HG02759 (cell line): ENCODE measurements around the gene CEBPB.

Source experiments
- ATAC-seq: cut with Tn5 transposase; IDR thresholded peaks from one replicate; pipeline ENCODE4 v1.9.1; 2021; ENCODE audit warnings: mild to moderate bottlenecking, moderate library complexity; ENCODE audit not compliant: unreplicated experiment

The CEBPB gene

GRCh38 chr20:50226093-50226974 is 35.7 kb downstream of the CEBPB start:
- ATAC-seq = no peak

DNA sequence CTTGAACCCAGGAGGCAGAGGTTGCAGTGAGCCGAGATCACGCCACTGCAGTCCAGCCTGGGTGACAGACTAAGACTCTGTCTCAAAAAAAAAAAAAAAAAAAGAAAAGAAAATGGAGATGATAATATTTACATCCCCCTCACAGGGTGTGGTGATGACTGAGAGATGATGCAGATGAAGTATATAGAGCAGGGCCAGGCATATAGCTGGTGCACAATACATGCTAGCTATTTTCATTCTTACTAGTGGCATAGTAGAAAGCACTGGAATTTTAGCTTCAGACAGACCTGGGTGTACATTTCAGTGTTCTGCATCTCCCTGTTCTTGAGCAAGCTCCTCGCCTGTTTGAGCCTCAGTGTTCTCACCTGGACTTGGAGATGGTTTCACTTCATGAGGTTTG is 36.9 kb downstream of the CEBPB start:
- no peak for ATAC-seq

DNA sequence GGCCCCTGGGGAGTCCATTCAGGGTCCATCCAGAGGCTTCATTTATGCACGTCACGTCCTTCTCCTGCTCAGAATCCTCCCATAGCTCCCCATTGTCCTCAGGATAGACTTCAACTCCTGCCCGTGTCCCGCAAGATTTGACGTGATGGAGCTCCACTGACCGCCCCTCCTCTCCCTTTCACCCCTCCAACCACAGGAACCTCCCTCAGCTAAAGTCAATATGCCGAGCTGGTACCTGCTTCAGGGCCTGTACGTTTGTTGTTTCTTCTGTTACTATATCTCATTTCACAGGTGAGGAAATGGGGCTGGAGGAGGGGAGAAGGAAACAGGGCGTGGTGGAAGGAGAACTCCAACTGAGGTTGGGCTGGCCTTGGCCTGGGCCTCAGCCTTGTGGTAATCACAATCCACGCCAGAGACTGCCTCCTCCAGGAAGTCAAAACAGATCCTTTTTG is 38.6 kb downstream of the CEBPB start:
- ATAC-seq = no peak

DNA sequence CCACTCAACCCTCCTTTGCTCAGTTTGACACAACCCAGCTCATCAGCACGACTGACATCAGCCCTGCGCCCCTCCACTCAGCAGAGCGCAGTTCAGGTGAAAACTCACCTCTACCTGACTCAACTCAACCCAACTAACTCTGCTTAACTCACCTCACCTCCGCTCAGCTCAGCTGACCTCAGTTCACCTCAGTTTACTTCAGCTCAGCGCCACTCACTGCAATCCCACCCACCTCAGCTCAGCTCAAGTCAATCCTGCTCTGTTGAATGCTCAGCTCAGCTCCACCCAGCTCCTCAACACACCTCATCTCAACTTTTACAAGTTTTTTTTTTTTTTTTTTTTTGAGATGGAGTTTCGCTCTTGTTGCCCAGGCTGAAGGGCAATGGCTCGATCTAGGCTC is 39.6 kb downstream of the CEBPB start:
- ATAC-seq = no peak

DNA sequence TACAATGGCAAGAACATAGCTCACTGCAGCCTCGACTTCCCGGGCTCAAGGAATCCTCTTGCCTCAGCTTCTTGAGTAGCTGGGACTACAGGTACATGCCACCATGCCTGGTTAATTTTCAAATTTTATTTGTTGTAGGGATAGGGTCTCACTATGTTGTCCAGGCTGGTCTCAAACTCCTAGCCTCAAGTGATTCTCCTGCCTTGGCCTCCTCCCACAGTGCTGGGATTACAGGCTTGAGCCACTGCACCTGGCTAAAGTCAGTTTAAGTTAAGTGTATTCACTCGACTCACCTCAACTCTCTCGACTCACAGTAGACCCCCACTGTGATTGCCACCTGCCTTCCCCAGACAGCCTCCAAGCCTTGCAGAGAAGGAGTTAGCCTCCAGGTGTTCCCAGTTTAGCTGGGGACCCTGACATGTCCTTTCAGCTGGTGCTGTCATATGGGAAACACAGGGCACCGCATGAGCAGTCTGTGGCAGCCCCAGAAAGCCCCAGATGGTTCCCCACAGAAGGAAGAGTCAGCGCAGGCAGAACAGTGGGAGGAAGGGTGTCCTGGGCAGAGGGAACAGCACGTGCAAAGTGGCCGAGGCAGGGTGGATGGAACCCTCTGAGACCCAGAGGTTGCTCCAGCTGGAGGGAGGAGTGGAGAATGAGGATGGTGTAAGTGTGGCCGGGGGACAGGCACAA is 40.4 kb downstream of the CEBPB start:
- no peak for ATAC-seq

GRCh38 chr20:50231854-50232253 is 41.2 kb downstream of the CEBPB start:
- no peak for ATAC-seq

GRCh38 chr20:50232651-50233324 is 42.2 kb downstream of the CEBPB start:
- ATAC-seq = no peak

GRCh38 chr20:50233325-50234212 is 42.9 kb downstream of the CEBPB start:
- ATAC-seq = no peak

DNA sequence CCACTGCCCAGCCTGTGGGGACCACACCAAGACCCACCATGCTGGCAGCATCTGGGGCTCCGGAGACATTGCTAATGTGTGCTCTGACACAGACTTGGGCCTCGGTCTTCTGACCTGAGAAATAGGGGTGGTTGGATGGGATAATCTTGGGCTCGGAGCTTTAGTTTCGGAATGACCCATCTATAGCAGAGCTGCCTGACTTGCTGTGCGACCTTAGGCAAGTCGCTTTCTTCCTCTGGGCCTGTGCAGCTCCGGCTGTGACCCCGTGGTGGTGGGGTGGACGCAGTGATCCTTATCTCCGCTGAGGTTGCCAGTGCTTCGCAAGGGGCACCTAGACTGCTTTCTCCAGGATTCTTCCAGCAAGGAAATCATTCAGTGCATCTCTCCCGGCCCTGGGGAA is 43.7 kb downstream of the CEBPB start:
- ATAC-seq = no peak

GRCh38 chr20:50237349-50237748 is 46.7 kb downstream of the CEBPB start:
- no peak for ATAC-seq

DNA sequence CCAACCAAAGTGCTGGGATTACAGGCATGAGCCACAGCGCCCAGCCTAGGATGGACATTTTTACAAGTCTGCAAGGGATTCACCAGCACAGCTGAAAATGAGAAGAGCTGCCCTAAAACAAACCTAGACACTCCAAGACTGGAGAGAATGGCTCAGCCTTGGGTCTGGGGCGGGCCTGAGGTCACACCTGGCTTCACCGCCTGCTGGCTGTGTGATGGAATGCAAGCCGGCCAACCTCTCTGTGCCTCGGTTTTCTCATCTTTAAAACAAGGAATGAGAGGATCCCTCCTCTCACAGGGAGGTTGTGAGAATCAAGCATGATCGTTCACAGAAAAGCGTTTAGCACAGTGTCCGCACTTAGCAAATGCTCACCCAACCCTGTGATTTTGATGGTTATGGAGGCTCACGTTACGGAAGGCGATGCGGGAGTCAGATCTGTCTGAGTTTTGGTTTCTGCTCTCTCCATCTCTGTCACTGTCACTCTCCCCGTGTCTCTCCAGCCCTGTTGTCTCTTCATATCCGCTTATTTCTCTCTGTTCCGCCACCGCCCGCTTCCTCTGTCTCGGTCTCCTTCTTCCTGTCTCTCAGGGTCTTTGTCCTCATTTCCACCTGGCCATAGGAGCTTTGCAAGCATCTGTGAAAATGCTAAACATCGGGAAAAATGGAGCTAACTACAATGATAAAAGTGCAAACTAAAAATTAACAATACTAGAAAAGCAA is 47.6 kb downstream of the CEBPB start:
- ATAC-seq = no peak

GRCh38 chr20:50240092-50240491 is 49.5 kb downstream of the CEBPB start:
- no peak for ATAC-seq

DNA sequence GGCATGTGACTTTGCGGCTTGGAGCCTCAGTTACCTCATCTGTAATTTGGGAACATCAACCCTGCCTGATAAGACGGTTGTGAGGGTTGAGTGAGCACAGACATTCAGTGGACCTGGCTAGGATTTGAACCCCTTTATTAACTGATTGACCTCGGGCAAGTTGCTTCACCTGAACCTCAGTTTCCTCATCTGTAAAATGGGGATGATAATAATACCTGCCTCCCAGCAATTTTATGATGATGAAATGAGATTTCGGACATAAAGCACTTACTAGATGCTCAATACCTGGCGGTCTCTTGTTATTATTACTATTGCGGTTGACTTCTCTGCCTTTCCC is 51.5 kb downstream of the CEBPB start:
- no peak for ATAC-seq
